Left renal pelvis (tissue), 4 donors: ENCODE data around the gene FAM43A. TPM values are rescaled to one million over a fixed set of nuclear protein-coding genes. Genes with fewer than 3 reads are reported as not detected.

Experiments
- DNase-seq, 4 donors: peaks; one replicate each; pipeline ENCODE4 v3.0.0-alpha.2; 2013; ENCODE audit warnings: low read depth in 4 of 4, low spot score in 3 of 4
- polyA plus RNA-seq, 4 donors: library from polyadenylated mRNA; unstranded; fragments of 120-200 nt; gene quantifications; one replicate each; pipeline ENCODE4 v1.2.1, GENCODE V29; 2013; ENCODE audit not compliant: insufficient read length in 4 of 4

Gene FAM43A
- polyA plus RNA-seq, 4 donors: 4.8 to 13.3 (median 6.2) TPM

DNA sequence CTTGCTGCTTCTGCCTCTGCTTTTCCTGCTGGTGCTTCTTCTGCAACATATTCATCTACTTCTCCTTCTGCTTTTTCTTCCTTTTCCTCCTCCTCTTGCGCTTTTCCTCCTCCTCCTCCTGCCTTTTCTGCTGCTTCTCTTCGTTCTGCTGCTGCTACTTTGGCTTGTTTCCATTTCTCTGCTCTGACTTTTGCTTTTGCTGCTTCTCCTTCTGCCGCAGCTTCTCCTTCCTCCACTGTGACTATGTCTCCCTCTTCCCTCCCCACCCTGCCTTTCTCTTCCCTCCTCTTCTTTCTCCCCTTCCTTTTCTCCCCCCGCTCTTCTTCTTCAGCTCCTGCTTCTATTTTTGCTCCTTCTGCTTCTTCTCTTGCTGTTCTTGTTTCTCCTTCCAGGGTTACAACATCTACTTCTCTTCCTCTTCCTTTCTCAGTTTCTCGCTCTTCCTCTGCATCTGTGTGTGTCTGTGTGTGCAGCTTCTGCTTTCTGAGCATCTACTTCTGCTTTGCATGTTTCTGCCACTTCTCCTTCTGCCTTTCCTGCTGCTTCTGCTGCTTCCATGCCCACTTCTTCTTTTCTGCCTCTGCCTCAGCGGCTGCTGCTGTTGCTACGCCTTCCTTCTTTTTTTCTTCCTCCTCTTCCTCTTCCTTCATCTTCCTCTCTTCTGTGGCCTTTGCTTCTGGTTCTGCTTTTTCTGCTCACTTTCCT, 51.4 kb downstream of the FAM43A start:
- no peak for DNase-seq

Other genes with a start within 250 kb of the FAM43A start
- gene ATP13A3, start 198.9 kb upstream of the FAM43A start, polyA plus RNA-seq: 100 to 1,000 TPM in 3 of 4 donors, 10 to 100 TPM in 1; 65.6 to 112 (median 105) TPM
- 10 to 100 TPM; 15.7 to 22.9 (median 19.5) TPM for gene TMEM44, start 52.5 kb upstream of the FAM43A start, polyA plus RNA-seq
- gene LSG1, start 13.7 kb upstream of the FAM43A start, polyA plus RNA-seq: 10 to 100 TPM; 28.0 to 48.3 (median 36.1) TPM